ENCODE measurements around the gene FTL. TPM values are rescaled to one million over a fixed set of nuclear protein-coding genes. Genes with fewer than 3 reads are reported as not detected.

The FTL gene
- total and polyA plus RNA-seq, 5 donors from 2014 or later: 575 to 5,675 (median 4,460) TPM

DNA sequence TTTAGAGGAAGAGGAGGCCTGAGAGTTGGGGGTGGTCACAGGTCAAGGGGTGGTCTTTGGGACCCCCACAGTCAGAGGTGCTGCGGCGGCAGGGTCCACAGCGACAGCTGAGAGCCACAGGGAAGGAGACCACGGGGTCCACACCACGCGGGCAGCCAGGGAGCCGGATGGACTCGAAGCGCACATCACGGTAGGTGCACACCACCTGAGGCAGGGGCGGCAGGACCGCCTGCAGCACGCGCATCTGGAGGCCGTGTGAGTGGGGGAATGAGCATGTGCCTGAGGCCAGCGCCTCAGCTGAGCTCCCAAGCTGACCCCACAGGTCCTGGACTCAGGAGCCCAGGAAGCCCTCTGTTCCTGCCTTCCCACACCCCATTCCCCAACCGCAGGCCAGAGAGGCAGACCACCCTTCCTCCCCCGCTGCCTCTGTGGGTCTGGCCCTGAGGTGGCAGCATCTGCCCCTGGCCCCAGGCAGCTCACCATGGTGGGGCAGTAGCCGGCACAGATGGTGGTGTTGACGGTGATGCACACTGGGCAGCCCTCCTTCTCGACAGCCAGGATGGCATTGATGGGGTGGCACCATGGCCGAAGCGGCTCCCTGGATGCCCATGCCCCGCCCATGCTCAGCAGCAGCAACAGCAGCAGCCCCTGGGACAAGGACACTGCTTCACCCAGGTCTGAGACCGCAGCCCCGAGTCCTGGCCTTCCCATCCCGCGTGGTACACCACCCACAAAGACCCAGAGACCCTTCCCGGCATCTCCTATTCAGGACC is 51.1 kb downstream of the FTL start:
- H3K27ac ChIP-seq (ENCODE audit: insufficient read depth, low read length, poor library complexity, severe bottlenecking): no peak overlapping the region
- Mint-ChIP-seq H3K27ac (no peak overlapping the region), H3K4me3 (peak overlapping the region; percentile 44 to 70 (median 65)), H3K27me3 (peaks cover 9% of the 10 kb centered on the region), H3K4me1 (peaks cover 6 to 35% (median 12%) of the 10 kb centered on the region in 4 donors), H3K36me3 (peaks cover 3% of the 10 kb centered on the region), H3K9me3 (no peaks in the 10 kb centered on the region)
- no peak for ATAC-seq (ENCODE audit: low read depth in 2 of 2)
- peaks cover under 1% of the 10 kb centered on the region for H3K36me3 ChIP-seq (ENCODE audit: control insufficient read depth, insufficient read depth, low read length)
- peaks cover 31% of the 10 kb centered on the region for H3K4me1 ChIP-seq (ENCODE audit: control insufficient read depth, insufficient read depth, low read length, poor library complexity, severe bottlenecking)
- H3K27me3 ChIP-seq (ENCODE audit: control insufficient read depth, insufficient read depth, low read length): no peaks in the 10 kb centered on the region
- H3K4me3 ChIP-seq (ENCODE audit: low read depth, low read length): no peak overlapping the region
- no peaks in the 10 kb centered on the region for H3K9me3 ChIP-seq (ENCODE audit: control insufficient read depth in 2 of 2, low read length in 2 of 2)
- DNase-seq: no peak

Other genes starting within 250 kb of the FTL start
- gene MAMSTR, start 245.6 kb upstream of the FTL start, total RNA-seq: 1.1 TPM
- gene MAMSTR, start 245.6 kb upstream of the FTL start, polyA plus RNA-seq: under 1 TPM; 0.17 to 0.40 (median 0.30) TPM
- gene RASIP1, start 224.7 kb upstream of the FTL start, total RNA-seq: 0.22 TPM
- under 1 TPM; 0.13 to 0.55 (median 0.18) TPM for gene RASIP1, start 224.7 kb upstream of the FTL start, polyA plus RNA-seq
- gene IZUMO1, start 218.4 kb upstream of the FTL start, total RNA-seq: not detected
- gene IZUMO1, start 218.4 kb upstream of the FTL start, polyA plus RNA-seq: not detected
- not detected for gene FUT1, start 212.7 kb upstream of the FTL start, total RNA-seq
- under 1 TPM in 2 of 4 donors, not detected in 2; 0.06 to 0.14 TPM for gene FUT1, start 212.7 kb upstream of the FTL start, polyA plus RNA-seq
- not detected for gene FGF21, start 209.8 kb upstream of the FTL start, total RNA-seq
- gene FGF21, start 209.8 kb upstream of the FTL start, polyA plus RNA-seq: not detected
- 16.4 TPM for gene BCAT2, start 154.3 kb upstream of the FTL start, total RNA-seq
- 10 to 100 TPM; 19.5 to 23.0 (median 21.2) TPM for gene BCAT2, start 154.3 kb upstream of the FTL start, polyA plus RNA-seq
- 0.49 TPM for gene HSD17B14, start 128.8 kb upstream of the FTL start, total RNA-seq
- gene HSD17B14, start 128.8 kb upstream of the FTL start, polyA plus RNA-seq: 1 to 10 TPM in 1 of 4 donors, under 1 TPM in 3; 0.29 to 2.0 (median 0.61) TPM
- gene PLEKHA4, start 96.7 kb upstream of the FTL start, total RNA-seq: 2.8 TPM
- gene PLEKHA4, start 96.7 kb upstream of the FTL start, polyA plus RNA-seq: 1 to 10 TPM in 3 of 4 donors, under 1 TPM in 1; 0.84 to 4.6 (median 1.7) TPM
- 840 TPM for gene PPP1R15A, start 92.9 kb upstream of the FTL start, total RNA-seq
- 10 to 100 TPM; 39.1 to 65.6 (median 52.4) TPM for gene PPP1R15A, start 92.9 kb upstream of the FTL start, polyA plus RNA-seq
- gene TULP2, start 66.6 kb upstream of the FTL start, total RNA-seq: not detected
- not detected for gene TULP2, start 66.6 kb upstream of the FTL start, polyA plus RNA-seq
- gene NUCB1, start 65.0 kb upstream of the FTL start, total RNA-seq: 133 TPM
- gene NUCB1, start 65.0 kb upstream of the FTL start, polyA plus RNA-seq: 10 to 100 TPM; 72.8 to 99.3 (median 86.4) TPM
- gene DHDH, start 31.6 kb upstream of the FTL start, total RNA-seq: not detected
- gene DHDH, start 31.6 kb upstream of the FTL start, polyA plus RNA-seq: 1 to 10 TPM in 2 of 4 donors, under 1 TPM in 2; 0.68 to 2.4 (median 1.1) TPM
- 92.8 TPM for gene BAX, start 10.4 kb upstream of the FTL start, total RNA-seq
- gene BAX, start 10.4 kb upstream of the FTL start, polyA plus RNA-seq: 10 to 100 TPM; 47.9 to 73.1 (median 61.1) TPM
- gene GYS1, start 28.0 kb downstream of the FTL start, total RNA-seq: 37.1 TPM
- gene GYS1, start 28.0 kb downstream of the FTL start, polyA plus RNA-seq: 10 to 100 TPM; 24.5 to 28.8 (median 26.2) TPM
- 18.5 TPM for gene RUVBL2, start 28.6 kb downstream of the FTL start, total RNA-seq
- 10 to 100 TPM; 49.1 to 60.2 (median 52.9) TPM for gene RUVBL2, start 28.6 kb downstream of the FTL start, polyA plus RNA-seq
- not detected for gene LHB, start 51.8 kb downstream of the FTL start, total RNA-seq
- gene LHB, start 51.8 kb downstream of the FTL start, polyA plus RNA-seq: not detected
- gene CGB3, start 59.0 kb downstream of the FTL start, total RNA-seq: not detected
- gene CGB3, start 59.0 kb downstream of the FTL start, polyA plus RNA-seq: not detected
- gene CGB2, start 66.6 kb downstream of the FTL start, total RNA-seq: not detected
- not detected for gene CGB2, start 66.6 kb downstream of the FTL start, polyA plus RNA-seq
- gene CGB1, start 71.6 kb downstream of the FTL start, total RNA-seq: not detected
- not detected for gene CGB1, start 71.6 kb downstream of the FTL start, polyA plus RNA-seq
- not detected for gene CGB5, start 78.5 kb downstream of the FTL start, total RNA-seq
- not detected for gene CGB5, start 78.5 kb downstream of the FTL start, polyA plus RNA-seq
- not detected for gene CGB8, start 83.8 kb downstream of the FTL start, total RNA-seq
- not detected for gene CGB8, start 83.8 kb downstream of the FTL start, polyA plus RNA-seq
- gene CGB7, start 92.4 kb downstream of the FTL start, total RNA-seq: not detected
- gene CGB7, start 92.4 kb downstream of the FTL start, polyA plus RNA-seq: not detected
- not detected for gene NTF4, start 99.5 kb downstream of the FTL start, total RNA-seq
- gene NTF4, start 99.5 kb downstream of the FTL start, polyA plus RNA-seq: not detected
- gene KCNA7, start 107.4 kb downstream of the FTL start, total RNA-seq: not detected
- not detected for gene KCNA7, start 107.4 kb downstream of the FTL start, polyA plus RNA-seq
- 381 TPM for gene SNRNP70, start 120.1 kb downstream of the FTL start, total RNA-seq
- 10 to 100 TPM; 45.5 to 55.4 (median 52.2) TPM for gene SNRNP70, start 120.1 kb downstream of the FTL start, polyA plus RNA-seq
- gene LIN7B, start 149.1 kb downstream of the FTL start, total RNA-seq: 5.5 TPM
- gene LIN7B, start 149.1 kb downstream of the FTL start, polyA plus RNA-seq: 1 to 10 TPM; 2.6 to 4.4 (median 4.2) TPM
- 1.7 TPM for gene C19orf73, start 153.8 kb downstream of the FTL start, total RNA-seq
- 1 to 10 TPM; 1.1 to 3.7 (median 2.0) TPM for gene C19orf73, start 153.8 kb downstream of the FTL start, polyA plus RNA-seq
- gene PPFIA3, start 154.2 kb downstream of the FTL start, total RNA-seq: 2.6 TPM
- gene PPFIA3, start 154.2 kb downstream of the FTL start, polyA plus RNA-seq: under 1 TPM in 3 of 4 donors, not detected in 1; 0.11 to 0.17 (median 0.17) TPM
- not detected for gene HRC, start 190.1 kb downstream of the FTL start, total RNA-seq
- gene HRC, start 190.1 kb downstream of the FTL start, polyA plus RNA-seq: not detected
- not detected for gene TRPM4, start 192.5 kb downstream of the FTL start, total RNA-seq
- gene TRPM4, start 192.5 kb downstream of the FTL start, polyA plus RNA-seq: not detected

Measured in CD4-positive, CD25-positive, alpha-beta regulatory T cell (primary cell).